ENCODE data around the gene DFFA.
"Not testable (repeated sequence)": the region's sequence is repeated elsewhere in the genome, so short reads cannot be mapped to it uniquely, and the experiment has no call there.

Gene DFFA

DNA sequence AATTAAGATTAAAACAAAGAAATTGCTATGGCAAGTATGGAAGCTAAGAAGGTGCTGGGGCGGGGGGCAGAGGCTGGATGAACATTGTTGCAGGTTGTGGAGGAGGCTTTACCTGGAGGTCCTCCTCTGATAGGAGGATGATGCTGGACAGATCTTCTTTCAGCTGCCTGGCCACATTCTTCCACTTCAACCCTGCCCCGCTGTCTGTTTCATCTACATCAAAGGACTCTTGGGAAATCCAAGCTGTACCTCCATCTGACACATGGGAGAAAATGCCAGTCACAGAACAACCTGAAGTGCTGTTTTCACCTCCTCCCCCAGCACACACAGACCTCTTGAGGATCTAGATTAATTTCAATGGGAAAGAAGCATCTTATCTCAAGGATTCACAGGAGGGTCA lies 5.3 kb downstream of the DFFA start:
- DNase-seq (ENCODE audit: low read depth) = no peak

DNA sequence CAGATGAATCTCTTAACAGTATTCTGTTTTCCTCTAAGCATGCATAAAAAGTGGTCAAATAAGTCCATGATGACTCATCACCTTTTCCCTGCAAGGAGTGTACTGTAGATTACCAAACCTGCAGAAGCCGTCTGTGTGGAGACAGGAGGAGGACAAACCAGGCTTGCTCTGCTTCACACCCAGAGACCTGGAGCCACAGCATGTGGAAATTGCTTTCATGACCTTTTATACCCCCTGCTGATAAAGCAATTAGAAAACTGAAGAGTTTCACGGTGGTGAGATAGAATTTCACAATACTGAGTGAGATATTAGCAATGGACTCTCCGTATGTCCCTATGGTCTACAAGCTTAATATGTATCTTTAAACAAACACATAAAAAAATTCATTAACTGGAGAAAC lies 13.1 kb downstream of the DFFA start:
- DNase-seq (ENCODE audit: low read depth) = no peak

DNA sequence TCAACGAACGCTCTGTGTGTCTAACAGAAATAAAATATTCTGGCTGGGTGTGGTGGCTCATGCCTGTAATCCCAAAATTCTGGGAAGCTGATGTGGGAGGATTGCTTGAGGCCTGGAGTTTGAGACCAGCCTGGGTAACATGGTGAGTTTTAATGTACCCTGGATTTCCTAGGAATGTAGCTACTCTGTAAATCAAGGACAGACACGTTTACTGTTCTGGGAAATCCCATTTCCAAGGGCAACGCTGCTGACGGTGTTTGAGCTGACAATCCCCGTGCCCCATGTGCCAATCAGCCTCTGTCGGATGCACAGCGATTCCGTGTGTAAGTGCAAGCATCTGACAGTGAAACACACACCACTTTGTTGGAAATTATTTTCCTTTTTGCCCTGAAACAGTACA lies 14.5 kb downstream of the DFFA start:
- DNase-seq (ENCODE audit: low read depth) = no peak

DNA sequence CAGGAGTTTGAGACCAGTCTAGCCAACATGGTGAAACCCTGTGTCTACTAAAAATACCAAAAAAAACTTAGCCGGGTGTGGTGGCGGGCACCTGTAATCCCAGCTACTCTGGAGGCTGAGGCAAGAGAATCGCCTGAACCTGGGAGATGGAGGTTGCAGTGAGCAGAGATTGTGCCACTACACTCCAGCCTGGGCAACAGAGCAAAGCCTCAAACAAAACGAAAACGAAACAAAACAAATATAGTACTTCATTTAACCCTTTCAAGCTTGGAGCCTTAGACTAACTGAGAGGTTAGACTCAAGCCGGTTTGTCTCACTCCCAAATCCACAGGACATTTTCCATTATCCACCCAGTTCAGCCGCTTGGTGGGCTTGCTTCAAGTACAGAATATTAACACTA lies 14.9 kb downstream of the DFFA start:
- not testable (repeated sequence) for DNase-seq (ENCODE audit: low read depth)

DNA sequence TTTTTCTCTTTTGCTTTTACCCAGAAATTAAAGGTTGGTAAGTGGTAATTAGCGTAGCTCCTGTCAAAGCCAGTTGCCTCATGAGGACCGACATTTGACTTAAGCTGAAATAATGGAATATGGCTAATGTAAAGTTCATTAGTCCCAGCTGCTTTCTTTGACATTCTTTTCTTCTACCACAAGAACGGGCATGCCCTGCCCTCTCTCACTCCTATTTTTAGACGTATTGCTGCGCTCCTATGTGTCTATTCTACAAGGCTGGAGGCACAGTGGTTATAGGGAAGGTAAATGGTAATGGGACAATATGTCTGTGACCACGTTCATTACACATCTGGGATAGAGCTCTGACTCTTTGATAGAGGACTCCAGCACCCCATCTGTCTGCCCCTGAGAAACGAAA lies 15.7 kb downstream of the DFFA start:
- no peak for DNase-seq (ENCODE audit: low read depth)

DNA sequence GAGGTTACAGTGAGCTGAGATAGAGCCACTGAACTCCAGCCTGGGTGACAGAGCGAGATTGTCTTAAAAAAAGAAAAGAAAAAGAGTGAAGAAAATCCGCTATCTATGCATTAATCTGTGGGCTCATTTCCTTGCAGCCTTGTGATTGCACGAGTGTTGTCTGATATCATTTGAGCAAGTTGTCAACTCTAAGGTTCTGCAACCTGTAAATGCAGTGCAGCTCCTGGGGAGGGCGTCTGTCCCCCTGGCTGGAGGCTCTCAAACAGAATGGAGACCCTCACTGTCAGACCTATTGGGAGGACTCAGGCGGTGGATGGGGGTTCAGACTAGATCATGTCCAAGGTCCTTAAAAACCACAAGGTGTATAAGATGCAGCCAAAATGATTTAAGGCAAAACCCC lies 16.3 kb downstream of the DFFA start:
- no peak for DNase-seq (ENCODE audit: low read depth)

DNA sequence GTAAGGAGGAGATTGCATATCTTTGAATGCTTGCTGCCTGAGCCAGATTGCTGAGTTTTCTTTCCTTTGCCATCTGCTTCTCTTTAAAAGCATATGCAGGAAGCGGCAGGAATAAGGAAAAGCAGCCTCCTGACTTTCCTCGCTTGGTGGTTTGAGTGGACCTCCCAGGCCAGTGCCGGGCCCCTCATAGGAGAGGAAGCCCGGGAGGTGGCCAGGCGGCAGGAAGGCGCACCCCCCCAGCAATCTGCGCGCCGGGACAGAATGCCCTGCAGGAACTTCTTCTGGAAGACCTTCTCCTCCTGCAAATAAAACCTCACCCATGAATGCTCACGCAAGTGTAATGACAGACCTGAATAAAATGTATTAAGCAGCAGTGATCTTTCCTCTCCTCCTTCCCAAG lies 21.0 kb downstream of the DFFA start:
- no peak for DNase-seq (ENCODE audit: low read depth)

DNA sequence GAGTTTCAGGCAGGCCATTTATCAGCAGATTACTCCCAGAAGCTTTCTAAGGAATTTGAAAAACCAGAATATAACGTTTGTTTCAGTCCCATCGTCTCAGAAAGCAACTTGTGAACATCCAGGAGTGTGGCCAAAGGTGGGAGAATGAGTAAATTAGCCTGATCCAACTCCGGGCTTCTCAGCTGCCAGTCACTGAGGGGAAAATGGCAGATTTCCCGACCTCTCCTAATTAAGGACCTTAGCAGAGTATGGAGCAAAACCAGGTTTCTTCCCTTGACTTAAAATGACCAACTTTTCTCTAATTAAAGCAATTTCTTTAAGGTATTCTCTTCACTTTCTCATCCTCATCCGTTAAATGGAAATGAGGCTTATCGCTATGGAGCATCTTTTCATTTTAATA lies 21.5 kb downstream of the DFFA start:
- DNase-seq (ENCODE audit: low read depth) = no peak

DNA sequence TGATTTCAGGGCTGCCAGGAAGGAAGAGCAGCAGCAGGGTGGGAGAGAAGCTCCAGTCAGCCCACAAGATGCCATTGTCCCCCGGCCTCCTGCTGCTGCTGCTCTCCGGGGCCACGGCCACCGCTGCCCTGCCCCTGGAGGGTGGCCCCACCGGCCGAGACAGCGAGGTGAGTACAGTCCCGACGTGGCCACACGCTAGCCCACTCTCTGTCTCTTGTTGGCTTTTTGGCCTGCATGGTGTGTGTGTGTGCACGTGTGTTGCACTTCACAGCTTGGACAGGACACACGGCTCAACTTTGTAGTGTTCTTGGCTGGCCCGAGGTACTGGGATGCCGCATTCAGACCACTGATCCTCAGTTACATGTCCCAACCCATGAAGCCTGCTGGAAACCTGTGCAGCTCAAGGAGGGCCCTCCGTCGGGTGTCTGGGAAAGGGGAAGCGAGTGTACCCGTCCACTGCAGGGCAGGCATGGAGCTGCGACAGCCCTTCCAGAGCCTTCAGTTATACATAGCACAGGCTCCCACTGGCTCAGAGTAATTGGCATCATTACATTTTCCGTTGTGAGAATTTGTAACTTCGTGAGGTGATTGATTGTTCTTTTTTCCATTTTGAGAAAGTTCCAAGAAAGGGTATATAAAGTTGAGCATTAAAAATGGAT lies 22.0 kb downstream of the DFFA start:
- no peak for DNase-seq (ENCODE audit: low read depth)

DNA sequence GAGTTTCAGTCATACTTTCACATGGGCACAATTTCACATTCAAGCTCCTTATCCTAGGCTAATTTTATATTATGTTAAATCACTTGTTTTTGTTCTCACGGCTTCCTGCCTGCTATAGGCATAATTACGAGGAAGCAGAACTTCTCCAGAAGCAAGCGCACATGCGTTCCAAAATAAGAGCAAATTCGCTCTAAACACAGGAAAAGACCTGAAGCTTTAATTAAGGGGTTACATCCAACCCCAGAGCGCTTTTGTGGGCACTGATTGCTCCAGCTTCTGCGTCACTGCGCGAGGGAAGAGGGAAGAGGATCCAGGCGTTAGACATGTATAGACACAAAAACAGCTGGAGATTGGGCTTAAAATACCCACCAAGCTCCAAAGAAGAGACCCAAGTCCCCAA lies 22.6 kb downstream of the DFFA start, which contains the start of gene CORT:
TSS of gene CORT (plus strand) at position 281 of the 400 bp plus-strand sequence. CDS start 193 bp downstream, outside the sequence.
- no peak for DNase-seq (ENCODE audit: low read depth)

DNA sequence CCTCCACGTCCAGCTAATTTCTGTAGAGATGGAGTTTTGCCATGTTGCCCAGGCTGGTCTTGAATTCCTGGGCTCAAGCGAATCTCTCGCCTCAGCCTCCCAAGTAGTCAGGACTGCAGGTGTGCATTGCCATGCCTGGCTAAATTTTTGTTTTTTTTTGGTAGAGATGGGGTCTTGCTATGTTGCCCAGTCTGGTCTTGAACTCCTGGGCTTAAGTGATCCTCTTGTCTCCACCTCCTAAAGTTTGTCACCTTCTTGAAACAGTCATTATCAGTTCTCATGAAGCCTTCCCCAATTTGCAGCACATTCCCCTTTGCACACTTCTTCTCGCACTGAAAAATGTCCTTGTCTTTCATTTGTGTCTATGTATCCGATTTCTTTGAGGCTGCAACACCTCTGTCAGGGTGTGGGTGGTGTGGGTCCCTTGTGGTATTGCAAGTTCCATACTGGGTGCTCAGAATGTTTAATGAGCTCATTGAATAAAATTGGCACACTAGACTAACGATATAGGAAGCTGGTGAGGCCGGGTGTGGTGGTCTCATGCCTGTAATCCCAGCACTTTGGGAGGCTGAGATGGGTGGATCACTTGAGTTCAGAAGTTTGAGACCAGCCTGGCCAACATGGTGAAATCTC lies 25.4 kb downstream of the DFFA start:
- DNase-seq (ENCODE audit: low read depth) = no peak

DNA sequence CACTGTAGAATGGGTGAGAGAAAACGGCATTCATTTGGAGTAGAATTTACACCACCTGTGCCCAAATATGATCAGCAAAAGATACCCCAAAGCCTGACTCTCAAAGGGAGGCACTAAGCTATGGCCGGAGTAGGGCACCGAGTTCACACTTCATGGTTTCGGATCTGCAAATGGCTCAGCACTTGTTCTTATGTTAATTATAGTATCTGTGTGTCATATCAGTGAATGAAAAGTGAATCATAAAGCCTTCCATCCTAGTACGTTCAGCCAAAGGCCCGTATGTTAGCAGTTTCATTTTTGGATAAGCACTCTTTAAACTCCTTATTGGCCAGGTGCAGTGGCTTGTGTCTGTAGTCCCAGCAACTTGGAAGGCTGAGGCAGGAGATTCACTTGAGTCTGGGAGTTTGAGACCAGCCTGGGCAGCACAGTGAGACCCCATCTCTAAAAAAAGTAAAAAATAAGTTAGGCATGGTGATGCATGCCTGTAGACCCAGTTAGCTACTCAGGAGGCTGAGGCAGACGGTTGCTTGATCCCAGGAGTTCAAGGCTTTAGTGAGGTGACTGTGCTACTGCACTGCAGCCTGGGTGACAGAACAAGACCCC lies 27.4 kb downstream of the DFFA start:
- no peak for DNase-seq (ENCODE audit: low read depth)

DNA sequence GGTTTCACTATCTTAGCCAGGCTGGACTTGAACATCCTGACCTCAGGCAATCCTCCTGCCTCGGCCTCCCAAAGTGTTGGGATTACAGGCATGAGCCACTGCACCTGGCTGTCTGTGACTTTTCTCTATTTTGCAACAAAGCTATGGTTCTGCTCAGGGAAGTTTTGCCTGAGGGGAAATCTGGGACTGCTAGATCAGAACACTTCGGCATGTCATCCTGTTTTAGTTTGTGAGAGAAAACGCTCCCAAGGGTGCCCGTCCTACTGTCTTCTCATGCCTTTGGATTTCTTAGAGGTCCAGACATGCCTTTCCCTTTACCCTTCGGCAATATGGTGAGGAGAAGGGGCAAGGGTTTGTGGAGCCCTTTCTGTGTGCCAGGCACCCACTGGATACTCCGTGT lies 28.1 kb downstream of the DFFA start:
- no peak for DNase-seq (ENCODE audit: low read depth)

DNA sequence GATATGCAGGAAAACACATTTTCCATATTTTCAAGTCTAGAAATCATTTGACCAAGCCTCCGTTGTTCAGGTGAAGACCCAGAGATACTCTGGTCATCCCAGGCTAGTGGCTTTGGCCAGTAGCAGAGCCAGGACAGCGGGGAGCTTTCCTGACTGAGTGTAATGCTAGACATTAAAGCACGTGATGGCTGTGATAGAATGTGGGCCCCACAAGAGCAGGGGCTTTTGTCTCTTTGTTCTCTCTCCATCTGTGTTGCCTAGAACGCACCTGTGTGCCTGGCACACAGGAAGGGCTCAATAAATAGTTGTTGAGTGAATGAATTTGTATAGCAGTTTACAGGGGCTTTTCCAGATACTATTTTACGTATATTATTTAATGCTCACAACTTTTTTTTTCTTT lies 31.5 kb downstream of the DFFA start:
- DNase-seq (ENCODE audit: low read depth) = no peak

DNA sequence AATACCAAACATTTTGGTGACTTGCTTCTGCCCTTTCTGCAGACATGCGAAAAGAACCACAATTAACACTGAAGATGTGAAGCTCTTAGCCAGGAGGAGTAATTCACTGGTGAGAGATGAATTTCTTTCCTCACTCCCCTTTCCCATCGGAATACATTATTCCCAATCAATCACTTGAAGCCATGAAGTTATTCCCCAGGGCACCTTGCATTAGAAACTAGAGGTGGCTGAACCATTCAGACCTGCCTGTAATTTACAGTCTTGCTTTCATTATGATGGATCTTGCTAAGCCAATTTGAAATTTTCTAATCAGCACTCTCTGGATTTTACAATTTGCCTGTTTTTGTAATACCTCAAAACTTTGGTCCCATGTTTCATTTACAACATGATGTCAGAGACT lies 32.0 kb downstream of the DFFA start:
- DNase-seq (ENCODE audit: low read depth) = no peak

DNA sequence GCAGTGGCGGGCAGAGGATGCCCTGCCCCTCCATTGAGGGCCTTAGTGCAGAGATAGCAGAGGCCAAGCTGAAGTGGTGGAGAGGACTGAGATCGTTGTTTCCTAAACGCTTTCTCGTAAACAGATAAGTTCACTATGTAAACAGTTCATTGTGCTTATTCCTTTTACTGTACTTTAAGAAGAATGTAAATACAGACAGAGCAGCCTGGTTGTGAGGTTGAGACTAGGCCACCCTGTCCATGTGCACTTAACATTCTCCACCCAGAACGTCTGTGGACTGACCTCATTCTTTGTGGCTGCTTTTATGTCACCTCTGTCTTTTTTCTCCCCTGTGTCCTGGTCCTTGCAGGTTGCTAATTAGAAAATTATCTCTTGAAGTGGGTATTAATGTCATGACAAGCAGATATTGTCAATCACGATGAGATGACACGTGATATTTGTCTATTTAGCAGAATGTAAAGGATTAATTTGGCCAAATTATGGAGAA lies 33.6 kb downstream of the DFFA start:
- no peak for DNase-seq (ENCODE audit: low read depth)

DNA sequence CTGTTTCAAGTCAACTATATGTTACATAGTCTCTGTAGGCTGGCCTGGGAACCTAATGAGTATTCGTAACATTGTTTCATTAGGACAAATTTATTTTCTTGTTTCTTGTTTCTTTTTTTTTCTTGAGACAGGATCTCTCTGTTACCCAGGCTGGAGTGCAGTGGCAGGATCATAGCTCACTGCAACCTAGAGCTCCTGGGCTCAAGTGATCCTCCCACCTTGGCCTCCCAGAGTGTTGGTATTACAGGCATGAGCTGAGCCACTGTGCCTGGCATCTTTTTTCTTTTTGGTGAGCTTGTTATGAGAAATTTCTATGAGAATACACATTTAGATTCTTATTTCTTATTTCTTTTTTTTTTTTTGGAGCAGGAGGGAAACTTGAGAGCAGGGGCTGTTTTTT lies 35.3 kb downstream of the DFFA start:
- no peak for DNase-seq (ENCODE audit: low read depth)

DNA sequence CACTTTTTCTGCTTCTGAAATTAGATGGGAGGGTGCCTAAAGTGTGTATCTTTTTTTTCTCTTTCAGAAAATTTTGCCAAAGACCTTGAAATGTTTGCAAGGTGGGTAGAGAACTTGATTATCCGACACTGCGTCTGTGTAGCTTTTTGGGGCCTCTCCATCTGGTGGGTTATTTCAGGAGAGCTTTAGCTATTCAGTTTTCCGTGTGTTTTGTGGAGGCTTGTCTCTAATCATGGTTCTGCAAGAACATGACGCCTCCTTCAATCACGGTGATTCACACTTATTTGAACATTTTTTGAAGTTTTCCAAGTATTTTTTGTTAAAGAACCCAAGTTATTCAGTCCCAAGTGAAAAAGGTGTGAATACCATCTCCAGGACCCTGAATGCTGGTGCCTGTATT lies 37.7 kb downstream of the DFFA start:
- no peak for DNase-seq (ENCODE audit: low read depth)

DNA sequence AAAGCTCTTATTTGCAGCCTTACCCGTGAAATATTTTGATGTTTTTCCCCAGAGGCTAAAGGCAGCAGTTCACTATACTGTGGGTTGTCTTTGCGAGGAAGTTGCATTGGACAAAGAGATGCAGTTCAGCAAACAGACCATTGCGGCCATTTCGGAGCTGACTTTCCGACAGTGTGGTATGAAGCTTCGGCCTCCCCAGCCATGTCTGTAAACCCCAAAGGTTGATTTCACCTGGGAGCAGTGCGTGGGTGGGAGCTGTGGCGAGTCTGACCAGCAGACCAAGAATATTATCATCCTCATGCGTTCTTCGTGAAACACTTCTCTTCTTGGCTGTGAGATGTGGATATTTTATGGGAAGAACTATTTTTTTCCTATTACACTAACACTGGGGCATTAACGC lies 38.5 kb downstream of the DFFA start:
- DNase-seq (ENCODE audit: low read depth) = no peak

DNA sequence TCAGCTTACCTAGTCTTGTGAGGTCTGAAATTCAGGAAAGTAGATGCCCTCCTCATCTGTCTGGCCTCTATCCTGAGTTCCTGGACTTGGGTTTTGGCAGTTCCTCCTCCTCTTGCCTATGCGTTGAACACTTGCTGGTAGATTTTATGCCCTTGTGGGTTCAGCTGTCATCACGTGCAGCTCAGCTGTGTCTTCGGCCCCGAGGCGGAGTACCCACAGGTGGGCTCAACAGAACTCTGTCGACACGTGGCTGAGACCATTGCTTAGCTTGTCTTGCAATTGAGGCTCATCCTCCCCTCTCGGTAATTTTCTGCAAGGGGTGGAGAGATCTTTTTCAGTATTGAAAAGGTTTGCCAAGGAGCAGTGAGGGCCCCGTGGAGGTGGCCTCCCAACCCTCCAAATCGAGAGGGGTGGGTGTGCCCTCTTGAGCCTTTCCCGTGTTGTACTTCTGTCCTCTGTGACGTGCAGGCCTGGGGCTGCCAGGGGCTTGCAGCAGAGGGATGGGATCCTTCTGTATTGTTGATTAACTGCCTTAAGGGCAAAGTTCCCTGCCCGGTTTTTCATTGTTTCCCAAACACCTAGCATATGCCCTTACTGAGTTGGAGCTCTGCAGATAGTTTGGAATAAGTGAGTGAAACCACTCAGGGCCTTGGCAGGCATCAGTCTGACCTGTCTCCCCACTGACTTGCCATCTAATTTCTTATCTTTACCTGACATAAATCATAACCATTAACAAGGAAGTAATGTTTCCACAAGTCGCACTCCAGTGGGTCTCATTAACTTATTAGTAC lies 39.2 kb downstream of the DFFA start:
- no peak for DNase-seq (ENCODE audit: low read depth)

DNA sequence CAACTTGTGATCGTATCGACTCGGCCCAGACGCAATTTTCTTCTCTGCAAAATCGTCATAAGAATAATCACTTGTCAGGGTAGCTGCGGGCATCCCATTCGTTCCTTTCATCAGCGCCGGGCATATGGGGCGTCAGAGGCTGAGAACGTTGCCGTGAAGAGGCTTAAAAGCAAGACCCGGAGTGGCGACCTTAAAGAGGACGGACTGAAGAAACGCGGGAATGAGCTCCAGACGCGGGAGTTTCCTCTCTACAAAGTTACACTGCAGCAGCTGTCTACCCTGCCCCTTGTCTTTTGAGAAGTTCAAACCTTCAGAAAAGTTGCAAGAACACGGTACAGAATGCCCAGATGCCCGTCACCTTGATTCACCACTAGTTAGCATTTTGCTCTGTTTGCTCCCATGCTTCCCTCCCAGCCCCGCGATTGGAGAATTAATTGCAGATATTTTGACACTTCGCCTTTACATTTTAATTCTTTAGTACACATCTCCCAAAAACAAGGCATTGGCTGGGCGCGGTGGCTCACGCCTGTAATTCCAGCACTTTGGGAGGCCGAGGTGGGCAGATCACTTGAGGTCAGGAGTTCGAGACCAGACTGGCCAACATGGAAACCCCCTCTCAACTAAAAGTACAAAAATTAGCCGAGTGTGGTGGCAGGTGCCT lies 41.1 kb downstream of the DFFA start:
- no peak for DNase-seq (ENCODE audit: low read depth)
